Smooth muscle cell (in vitro differentiated cells): ENCODE data around the gene BCAR3. TPM values are rescaled to one million over a fixed set of nuclear protein-coding genes. Genes with fewer than 3 reads are reported as not detected.

ENCODE experiments used
- DNase-seq: peaks from one replicate; lab custom pipeline; 2025; ENCODE audit not compliant: unreplicated experiment; lab: John Stamatoyannopoulos, UW
- H2AFZ ChIP-seq: fragments of 200-600 bp; sonication (generic); 2 replicates; pipeline ENCODE4 v1.6.0; 2016; ENCODE audit warnings: antibody characterized with exemption, low read depth, mild to moderate bottlenecking
- H3F3A ChIP-seq: fragments of 200-600 bp; sonication (generic); 2 replicates; pipeline ENCODE4 v1.6.0; 2017; ENCODE audit warnings: antibody characterized with exemption, low read depth
- H3K27ac ChIP-seq: fragments of 200-600 bp; sonication (generic); 2 replicates; pipeline ENCODE4 v1.5.1; 2016; ENCODE audit warnings: low read depth, mild to moderate bottlenecking
- H3K27me3 ChIP-seq: fragments of 200-600 bp; sonication (generic); 2 replicates; pipeline ENCODE4 v1.6.1; 2016; ENCODE audit warnings: low read depth, mild to moderate bottlenecking
- H3K36me3 ChIP-seq: fragments of 200-600 bp; sonication (generic); 2 replicates; pipeline ENCODE4 v1.5.1; 2016; ENCODE audit warnings: low read depth
- H3K4me1 ChIP-seq: fragments of 200-600 bp; sonication (generic); 2 replicates; pipeline ENCODE4 v1.5.1; 2016; ENCODE audit warnings: low read depth
- H3K4me2 ChIP-seq: fragments of 200-600 bp; sonication (generic); 2 replicates; pipeline ENCODE4 v1.6.0; 2016; ENCODE audit warnings: mild to moderate bottlenecking
- H3K4me3 ChIP-seq: fragments of 200-600 bp; sonication (generic); 2 replicates; pipeline ENCODE4 v1.5.1; 2016; ENCODE audit warnings: mild to moderate bottlenecking
- H3K79me2 ChIP-seq: fragments of 200-600 bp; sonication (generic); 2 replicates; pipeline ENCODE4 v1.6.0; 2016; ENCODE audit warnings: low read depth, mild to moderate bottlenecking
- H3K9ac ChIP-seq: fragments of 200-600 bp; sonication (generic); 2 replicates; pipeline ENCODE4 v1.6.0; 2016; ENCODE audit warnings: low read depth
- H3K9me3 ChIP-seq: fragments of 200-600 bp; sonication (generic); replicated peaks from 2 replicates; pipeline ENCODE4 v1.5.1; 2016; ENCODE audit warnings: low read depth
- H4K20me1 ChIP-seq: fragments of 200-600 bp; sonication (generic); 2 replicates; pipeline ENCODE4 v1.6.0; 2016; ENCODE audit warnings: low read depth
- WGBS: methylation state at CpG from one replicate; pipeline ENCODE4 v1.1.7; 2016; ENCODE audit warnings: low lambda C conversion rate; 5-methylcytosine and 5-hydroxymethylcytosine counted together
- polyA plus RNA-seq: library from polyadenylated mRNA; unstranded; fragments of >200 nt; fragmentation: Nextera tagmentation; extraction: Ambion mirVana; gene quantifications from 2 replicates; pipeline ENCODE4 v1.2.1, GENCODE V29; 2016
- total RNA-seq: library from RNA; depleted of rRNA; stranded (reverse); fragments of >200 nt; gene quantifications from 2 replicates; pipeline ENCODE4 v1.2.3, GENCODE V29; 2014
- TF ChIP-seq, protein P1 (sequence below): fragments of 200-600 bp; sonication (generic); IDR thresholded peaks from 2 replicates; pipeline ENCODE4 v1.5.1; 2017; ENCODE audit warnings: borderline replicate concordance, mild to moderate bottlenecking, antibody characterized with exemption; ENCODE audit not compliant: insufficient read depth, poor library complexity, severe bottlenecking

The BCAR3 gene
- total and polyA plus RNA-seq, 2 experiments from 2014 or later: 21.4 to 24.9 TPM

DNA sequence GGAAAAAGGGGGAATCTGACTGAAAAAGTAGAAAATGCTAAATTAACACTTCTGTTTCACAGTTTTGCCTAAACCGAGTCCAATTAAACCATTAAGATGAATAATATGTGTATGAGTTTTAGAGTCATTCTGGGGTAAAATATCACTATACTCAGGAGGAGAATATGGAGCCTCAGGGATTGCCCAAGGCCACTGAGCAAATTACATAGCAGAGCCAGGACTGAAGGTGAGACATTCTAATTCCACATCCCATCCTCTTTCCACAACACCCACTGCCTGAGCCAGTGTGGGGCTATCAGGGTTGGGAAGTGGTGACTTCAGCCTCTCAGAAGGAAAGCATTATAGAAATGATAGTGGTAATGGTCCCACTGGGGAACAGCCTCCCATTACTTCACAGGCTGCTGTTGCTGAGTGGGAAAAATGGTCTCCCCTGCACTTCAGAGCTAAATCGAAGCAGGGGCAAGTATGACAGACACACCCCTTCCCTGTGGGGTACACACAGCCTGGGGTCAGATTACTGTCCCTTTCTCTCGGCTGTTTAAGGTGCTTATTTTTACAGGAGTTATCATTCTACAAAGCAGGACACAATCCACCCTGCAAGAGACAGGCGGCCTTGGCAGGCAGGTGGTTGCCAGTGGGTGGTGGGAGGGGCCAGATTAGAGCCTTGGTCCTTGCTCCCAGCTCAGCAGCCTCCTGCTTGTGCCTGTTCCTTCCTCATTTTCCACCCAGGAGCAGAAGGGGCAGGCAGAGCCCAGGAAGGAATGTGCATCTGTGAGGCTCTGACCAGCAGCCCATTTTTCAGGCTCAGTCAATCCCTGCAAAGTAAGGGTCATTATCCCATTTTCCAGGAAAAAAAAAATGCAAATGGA, 9.5 kb upstream of the BCAR3 start:
- H3K9ac ChIP-seq: no peak overlapping the region
- TF ChIP-seq, protein P1, sequence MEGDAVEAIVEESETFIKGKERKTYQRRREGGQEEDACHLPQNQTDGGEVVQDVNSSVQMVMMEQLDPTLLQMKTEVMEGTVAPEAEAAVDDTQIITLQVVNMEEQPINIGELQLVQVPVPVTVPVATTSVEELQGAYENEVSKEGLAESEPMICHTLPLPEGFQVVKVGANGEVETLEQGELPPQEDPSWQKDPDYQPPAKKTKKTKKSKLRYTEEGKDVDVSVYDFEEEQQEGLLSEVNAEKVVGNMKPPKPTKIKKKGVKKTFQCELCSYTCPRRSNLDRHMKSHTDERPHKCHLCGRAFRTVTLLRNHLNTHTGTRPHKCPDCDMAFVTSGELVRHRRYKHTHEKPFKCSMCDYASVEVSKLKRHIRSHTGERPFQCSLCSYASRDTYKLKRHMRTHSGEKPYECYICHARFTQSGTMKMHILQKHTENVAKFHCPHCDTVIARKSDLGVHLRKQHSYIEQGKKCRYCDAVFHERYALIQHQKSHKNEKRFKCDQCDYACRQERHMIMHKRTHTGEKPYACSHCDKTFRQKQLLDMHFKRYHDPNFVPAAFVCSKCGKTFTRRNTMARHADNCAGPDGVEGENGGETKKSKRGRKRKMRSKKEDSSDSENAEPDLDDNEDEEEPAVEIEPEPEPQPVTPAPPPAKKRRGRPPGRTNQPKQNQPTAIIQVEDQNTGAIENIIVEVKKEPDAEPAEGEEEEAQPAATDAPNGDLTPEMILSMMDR: no peak
- no peaks in the 10 kb centered on the region for H3K79me2 ChIP-seq
- H4K20me1 ChIP-seq: no peaks in the 10 kb centered on the region
- no peak overlapping the region for H3K4me3 ChIP-seq
- no peaks in the 10 kb centered on the region for H3F3A ChIP-seq
- H3K27ac ChIP-seq: no peak overlapping the region
- no peak overlapping the region for H3K4me2 ChIP-seq
- DNase-seq: no peak
- WGBS: 82% methylated on average over 4 of the region's 4 CpGs
- no peak overlapping the region for H2AFZ ChIP-seq
- H3K4me1 ChIP-seq: peaks cover 11% of the 10 kb centered on the region
- H3K9me3 ChIP-seq: no peaks in the 10 kb centered on the region
- H3K36me3 ChIP-seq: no peaks in the 10 kb centered on the region
- no peaks in the 10 kb centered on the region for H3K27me3 ChIP-seq

DNA sequence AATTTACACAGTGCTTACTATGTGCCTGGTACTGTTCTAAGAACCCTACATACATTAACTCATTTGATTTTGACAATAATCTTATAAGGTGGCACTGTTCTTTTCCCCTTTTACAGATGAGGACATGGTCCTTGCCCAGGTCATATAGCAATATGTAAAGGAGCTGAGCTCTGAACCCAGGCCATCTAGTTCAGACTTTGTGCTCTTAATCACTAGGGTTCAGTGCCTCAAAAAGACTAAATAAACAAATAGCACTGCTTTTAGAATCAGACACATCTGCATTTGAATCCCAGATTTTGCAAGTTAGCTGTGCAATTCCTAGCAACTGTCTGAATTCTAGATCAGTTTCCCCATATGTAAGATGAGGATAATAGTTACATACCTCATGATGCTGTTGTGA, 8.7 kb upstream of the BCAR3 start:
- Histone ChIP-seq H3K27ac (no peak overlapping the region), H4K20me1 (no peaks in the 10 kb centered on the region), H3K4me3 (no peak overlapping the region), H3F3A (no peaks in the 10 kb centered on the region), H2AFZ (no peak overlapping the region), H3K27me3 (no peaks in the 10 kb centered on the region), H3K9me3 (no peaks in the 10 kb centered on the region), H3K4me1 (peaks cover 11% of the 10 kb centered on the region), H3K36me3 (no peaks in the 10 kb centered on the region), H3K9ac (no peak overlapping the region), H3K79me2 (no peaks in the 10 kb centered on the region), H3K4me2 (no peak overlapping the region)
- TF ChIP-seq, protein P1: no peak
- DNase-seq: no peak

DNA sequence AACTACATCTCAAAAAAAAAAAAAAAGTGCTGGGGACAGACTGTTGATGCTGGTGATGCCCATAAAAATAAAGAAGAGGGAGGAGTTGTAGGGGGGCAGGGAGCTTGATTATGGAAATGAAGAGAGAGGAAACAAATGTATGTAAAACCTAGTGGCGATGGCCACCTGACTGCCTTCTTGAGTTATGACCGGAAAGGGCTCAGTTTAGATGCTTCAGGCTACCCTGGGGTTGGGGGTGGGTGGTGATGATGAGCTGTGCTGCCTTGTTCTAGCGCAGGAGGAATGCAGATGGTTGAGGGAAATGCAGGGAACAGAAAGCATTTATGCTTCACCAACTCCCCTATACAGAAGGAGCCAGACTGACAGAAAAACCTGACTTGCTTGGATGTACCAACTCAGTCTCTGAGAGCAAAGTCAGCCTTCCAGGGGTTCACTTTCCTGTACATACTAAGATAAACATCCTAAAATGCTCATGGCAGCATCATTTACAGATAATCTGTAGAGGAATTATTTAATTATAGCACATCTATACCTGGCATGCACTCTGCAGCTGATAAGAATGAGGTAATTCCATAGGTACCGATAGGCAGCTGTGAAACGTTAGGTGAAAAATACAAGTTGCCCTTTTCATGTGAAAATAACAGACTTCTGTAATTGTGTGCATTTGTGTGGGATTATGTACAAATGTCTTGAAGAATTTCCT, 8.0 kb upstream of the BCAR3 start:
- WGBS: 68% methylated on average over 5 of the region's 5 CpGs
- H3F3A ChIP-seq: no peaks in the 10 kb centered on the region
- no peak overlapping the region for H2AFZ ChIP-seq
- TF ChIP-seq, protein P1: no peak
- peaks cover 11% of the 10 kb centered on the region for H3K4me1 ChIP-seq
- no peak overlapping the region for H3K4me2 ChIP-seq
- no peaks in the 10 kb centered on the region for H3K9me3 ChIP-seq
- no peak overlapping the region for H3K9ac ChIP-seq
- H4K20me1 ChIP-seq: no peaks in the 10 kb centered on the region
- H3K27ac ChIP-seq: no peak overlapping the region
- no peaks in the 10 kb centered on the region for H3K79me2 ChIP-seq
- no peak overlapping the region for H3K4me3 ChIP-seq
- no peaks in the 10 kb centered on the region for H3K27me3 ChIP-seq
- no peak for DNase-seq
- no peaks in the 10 kb centered on the region for H3K36me3 ChIP-seq
